ENCODE measurements around the gene HRCT1. TPM values are rescaled to one million over a fixed set of nuclear protein-coding genes. Genes with fewer than 3 reads are reported as not detected.

Gene HRCT1
- total and polyA plus RNA-seq, 2 donors (not counting 3 experiments of a cell fraction or from before 2014, with no cell fraction given), result 1.2 to 7.0 TPM

DNA sequence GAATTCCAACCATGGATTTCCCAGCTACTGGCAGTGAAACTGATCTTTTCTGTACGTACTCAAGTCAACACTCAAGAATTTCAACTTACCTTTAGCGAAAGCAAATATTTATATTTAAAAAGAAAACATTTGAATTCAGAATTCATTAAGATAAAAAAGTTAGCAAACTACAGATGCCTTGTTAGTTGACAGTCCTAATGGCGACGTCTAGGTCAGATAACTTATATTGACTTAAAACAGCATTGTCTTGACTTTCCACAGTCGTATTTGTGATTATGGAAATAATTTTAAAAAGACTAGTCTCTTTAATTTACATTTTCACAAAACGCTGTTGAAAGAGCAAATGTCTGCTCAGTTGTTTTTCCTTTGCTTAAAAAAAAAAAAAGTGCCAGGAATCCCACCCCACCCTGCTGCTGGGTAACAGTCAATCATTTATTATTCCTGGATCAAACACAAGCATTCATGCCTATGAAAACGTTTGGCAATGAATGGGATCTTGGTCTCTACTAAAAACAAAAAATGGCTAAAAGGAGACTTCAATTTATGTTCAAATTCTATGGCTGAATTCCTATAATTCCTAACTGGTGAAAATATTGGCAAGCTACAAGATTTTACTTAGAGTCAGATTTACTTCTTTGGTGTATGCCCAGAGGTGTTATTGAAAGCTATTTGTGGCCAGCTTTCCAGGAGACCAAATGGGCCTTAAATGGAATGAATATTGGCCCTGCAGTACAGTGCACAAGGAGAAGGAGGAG lies 29.9 kb downstream of the HRCT1 start:
- Histone ChIP-seq H3K4me1 (ENCODE audit: control insufficient read depth, extremely low read depth, insufficient read depth, low read length) (no peaks in the 10 kb centered on the region), H3K36me3 (ENCODE audit: control insufficient read depth in 2 of 2, extremely low read depth in 1 of 2, insufficient read depth in 2 of 2, low read length in 2 of 2) (no peaks in the 10 kb centered on the region), H2AFZ (ENCODE audit: low read depth, low read length) (no peak overlapping the region), H3K4me2 (ENCODE audit: insufficient read depth, low read length) (no peak overlapping the region), H4K20me1 (replicated peaks; ENCODE audit: control insufficient read depth, extremely low read depth, insufficient read depth, low read length) (no peaks in the 10 kb centered on the region), H3K27ac (ENCODE audit: insufficient read depth, low read depth, low read length) (no peak overlapping the region), H3K4me3 (replicated peaks in 1 of 3; ENCODE audit: insufficient read depth in 1 of 3, low read depth in 1 of 3, low read length in 3 of 3) (no peak overlapping the region), H3K79me2 (ENCODE audit: control insufficient read depth, insufficient read depth, low read length) (no peaks in the 10 kb centered on the region), H3K9me1 (replicated peaks; ENCODE audit: control insufficient read depth, extremely low read depth, insufficient read depth, low read length) (no peaks in the 10 kb centered on the region), H3K9ac (replicated peaks; ENCODE audit: extremely low read depth, insufficient read depth, low read length) (no peak overlapping the region), H3K27me3 (ENCODE audit: control insufficient read depth in 2 of 2, insufficient read depth in 2 of 2, low read length in 2 of 2) (no peaks in the 10 kb centered on the region), H3K9me3 (replicated peaks; ENCODE audit: control insufficient read depth, insufficient read depth, low read length) (no peaks in the 10 kb centered on the region)
- TF ChIP-seq GATA2 (IDR thresholded peaks at IDR 0.05; ENCODE audit: insufficient read depth, insufficient read length, low read depth, low read length) (no peak), FOS (IDR thresholded peaks at IDR 0.05; ENCODE audit: borderline replicate concordance, insufficient read depth, low read length) (no peak), MYC (IDR thresholded peaks at IDR 0.05; ENCODE audit: low read depth, low read length) (no peak), MAX (IDR thresholded peaks at IDR 0.05; ENCODE audit: insufficient read depth, insufficient read length) (no peak)
- dilution Hi-C loops (cut with MboI; ENCODE audit: extremely low pct_ligation_motif_present, low sequenced_read_pairs) (no loop called here), intact Hi-C loops (cut with micrococcal nuclease) (no loop called here)
- no TSS peak for BruUV-seq (replicated peaks)
- ChIA-PET POLR2A (no interaction called here), CTCF (interaction anchor here (0.5 to 2.7 kb wide), 2 partner anchors 9 to 1670 kb away, joined by 3 to 13 read pairs; no protein-coding TSS in a partner anchor)
- no peak for FAIRE-seq
- DNase-seq (ENCODE audit: low read depth, low spot score), result no peak

GRCh38 chr9:35937227-35937626 lies 31.2 kb downstream of the HRCT1 start:
- Histone ChIP-seq H3K4me1 (ENCODE audit: control insufficient read depth, extremely low read depth, insufficient read depth, low read length) (no peaks in the 10 kb centered on the region), H3K36me3 (ENCODE audit: control insufficient read depth in 2 of 2, extremely low read depth in 1 of 2, insufficient read depth in 2 of 2, low read length in 2 of 2) (no peaks in the 10 kb centered on the region), H3K4me2 (ENCODE audit: insufficient read depth, low read length) (no peak overlapping the region), H2AFZ (ENCODE audit: low read depth, low read length) (no peak overlapping the region), H4K20me1 (replicated peaks; ENCODE audit: control insufficient read depth, extremely low read depth, insufficient read depth, low read length) (no peaks in the 10 kb centered on the region), H3K9ac (replicated peaks; ENCODE audit: extremely low read depth, insufficient read depth, low read length) (no peak overlapping the region), H3K9me3 (replicated peaks; ENCODE audit: control insufficient read depth, insufficient read depth, low read length) (no peaks in the 10 kb centered on the region), H3K27me3 (ENCODE audit: control insufficient read depth in 2 of 2, insufficient read depth in 2 of 2, low read length in 2 of 2) (no peaks in the 10 kb centered on the region), H3K4me3 (replicated peaks in 1 of 3; ENCODE audit: insufficient read depth in 1 of 3, low read depth in 1 of 3, low read length in 3 of 3) (no peak overlapping the region), H3K27ac (ENCODE audit: insufficient read depth, low read depth, low read length) (no peak overlapping the region), H3K79me2 (ENCODE audit: control insufficient read depth, insufficient read depth, low read length) (no peaks in the 10 kb centered on the region), H3K9me1 (replicated peaks; ENCODE audit: control insufficient read depth, extremely low read depth, insufficient read depth, low read length) (no peaks in the 10 kb centered on the region)
- BruUV-seq (replicated peaks), result no TSS peak
- dilution Hi-C loops (cut with MboI; ENCODE audit: extremely low pct_ligation_motif_present, low sequenced_read_pairs) (no loop called here), intact Hi-C loops (cut with micrococcal nuclease) (no loop called here)
- DNase-seq (ENCODE audit: low read depth, low spot score) (no peak), FAIRE-seq (no peak)
- POLR2A ChIA-PET, result no interaction called here
- CTCF ChIA-PET, result interaction anchor here (2.7 kb wide), 1 partner anchor 8 kb away, joined by 13 read pairs; no protein-coding TSS in a partner anchor
- no peak for TF ChIP-seq EZH2 (IDR thresholded peaks at IDR 0.05; ENCODE audit: borderline replicate concordance, low read depth, low read length, severe bottlenecking)
